Endothelial cell of umbilical vein (primary cell): Measurements from ENCODE around the gene CD93. TPM values are rescaled to one million over a fixed set of nuclear protein-coding genes. Genes with fewer than 3 reads are reported as not detected.

Experiments used
- BruUV-seq: library from RNA; stranded (reverse); fragments of 400-500 nt; replicated peaks from 2 replicates; lab custom pipeline; 2021; lab: Mats Ljungman, UMichigan
- CTCF ChIA-PET: fragments of 300-600, 350-600 bp; sonication (Branson Sonifier 250); formaldehyde crosslinking; loops from one replicate; lab custom pipeline; 2021; ENCODE audit warnings: antibody characterized with exemption, inconsistent platforms; lab: Charles Lee
- POLR2A ChIA-PET: fragments of 300-600, 350-600 bp; sonication (Branson Sonifier 250); formaldehyde crosslinking; loops from one replicate; lab custom pipeline; 2021; ENCODE audit warnings: antibody characterized with exemption, inconsistent platforms; lab: Charles Lee
- DNase-seq: peaks from one replicate; pipeline ENCODE4 v3.0.0-alpha.2; 2011; ENCODE audit warnings: low read depth, low spot score
- FAIRE-seq: peaks from 2 replicates; lab custom pipeline; 2011; peaks lifted over from hg19 to GRCh38; lab: Jason Lieb, UNC
- H2AFZ ChIP-seq: 2 replicates; pipeline ENCODE4 v1.6.0; 2012; ENCODE audit warnings: low read depth, low read length, control low read depth, inconsistent platforms
- H3K27ac ChIP-seq: 2 replicates; pipeline ENCODE4 v1.5.1; 2011; ENCODE audit warnings: low read depth, mild to moderate bottlenecking, control low read depth, low read length, moderate library complexity; ENCODE audit not compliant: insufficient read depth
- H3K27me3 ChIP-seq, 2 experiments: 2 replicates each; pipeline versions ENCODE4 v1.6.0 to v1.6.1; 2011; ENCODE audit warnings: low read length in 2 of 2, mixed read lengths in 1 of 2; ENCODE audit not compliant: control insufficient read depth in 2 of 2, insufficient read depth in 2 of 2
- H3K36me3 ChIP-seq, 2 experiments: 2 replicates in 1 of 2; 3 replicates in 1 of 2; pipeline ENCODE4 v1.5.1; 2011; ENCODE audit warnings: low read length in 2 of 2, mild to moderate bottlenecking in 1 of 2, moderate library complexity in 1 of 2; ENCODE audit not compliant: control insufficient read depth in 2 of 2, insufficient read depth in 2 of 2; ENCODE audit errors: extremely low read depth in 1 of 2
- H3K4me1 ChIP-seq: 3 replicates; pipeline ENCODE4 v1.5.1; 2011; ENCODE audit warnings: mild to moderate bottlenecking, low read length; ENCODE audit not compliant: control insufficient read depth, insufficient read depth; ENCODE audit errors: extremely low read depth
- H3K4me2 ChIP-seq: 2 replicates; pipeline ENCODE4 v1.6.1; 2011; ENCODE audit warnings: low read length, control low read depth, mixed read lengths; ENCODE audit not compliant: insufficient read depth
- H3K4me3 ChIP-seq, 3 experiments: fragments of 200-600 bp in 1 of 3; sonication (generic), shearing (Covaris generic) in 1 of 3; replicated peaks in 1 of 3; 2 replicates each; pipeline ENCODE4 v1.5.1; 2011 to 2016; ENCODE audit warnings: control low read depth in 3 of 3, low read length in 3 of 3, mild to moderate bottlenecking in 2 of 3, inconsistent platforms in 1 of 3, low read depth in 1 of 3, moderate library complexity in 1 of 3; ENCODE audit not compliant: insufficient read depth in 1 of 3
- H3K79me2 ChIP-seq: 2 replicates; pipeline ENCODE4 v1.6.0; 2012; ENCODE audit warnings: low read length, inconsistent platforms; ENCODE audit not compliant: control insufficient read depth, insufficient read depth
- H3K9ac ChIP-seq: replicated peaks from 2 replicates; pipeline ENCODE3; 2011; ENCODE audit warnings: low read length, control low read depth; ENCODE audit not compliant: insufficient read depth; ENCODE audit errors: extremely low read depth
- H3K9me1 ChIP-seq: replicated peaks from 3 replicates; pipeline ENCODE4 v1.6.0; 2011; ENCODE audit warnings: mild to moderate bottlenecking, low read length; ENCODE audit not compliant: control insufficient read depth, insufficient read depth; ENCODE audit errors: extremely low read depth
- H3K9me3 ChIP-seq: replicated peaks from 2 replicates; pipeline ENCODE4 v1.5.1; 2012; ENCODE audit warnings: low read length, inconsistent platforms; ENCODE audit not compliant: control insufficient read depth, insufficient read depth
- H4K20me1 ChIP-seq: replicated peaks from 2 replicates; pipeline ENCODE3; 2011; ENCODE audit warnings: mild to moderate bottlenecking, low read length; ENCODE audit not compliant: control insufficient read depth, insufficient read depth; ENCODE audit errors: extremely low read depth
- EZH2 ChIP-seq: IDR thresholded peaks from 2 replicates; pipeline ENCODE4 v1.6.1; 2012; ENCODE audit warnings: borderline replicate concordance, low read depth, mild to moderate bottlenecking, moderate library complexity, low read length, inconsistent platforms; ENCODE audit not compliant: severe bottlenecking
- FOS ChIP-seq: IDR thresholded peaks from 2 replicates; pipeline ENCODE4 v1.6.1; 2011; ENCODE audit warnings: mild to moderate bottlenecking, low read length, moderate library complexity, borderline replicate concordance; ENCODE audit not compliant: insufficient read depth
- GATA2 ChIP-seq: IDR thresholded peaks from 2 replicates; pipeline ENCODE4 v1.7.0; 2011; ENCODE audit warnings: low read depth, mild to moderate bottlenecking, moderate library complexity, mixed read lengths, low read length; ENCODE audit not compliant: insufficient read length, insufficient read depth
- JUN ChIP-seq: IDR thresholded peaks from 2 replicates; pipeline ENCODE4 v1.6.1; 2011; ENCODE audit warnings: borderline replicate concordance, low read depth; ENCODE audit not compliant: insufficient read length, insufficient read depth
- MYC ChIP-seq: IDR thresholded peaks from one replicate; pipeline ENCODE4 v1.6.1; 2011; ENCODE audit warnings: mild to moderate bottlenecking, low read depth, low read length
- POLR2A ChIP-seq: IDR thresholded peaks from 2 replicates; pipeline ENCODE4 v1.6.1; 2012; ENCODE audit warnings: low read depth, mild to moderate bottlenecking, control low read depth, low read length
- POLR2AphosphoS5 ChIP-seq: IDR thresholded peaks from 2 replicates; pipeline ENCODE4 v1.6.1; 2012; ENCODE audit warnings: low read depth, mild to moderate bottlenecking, control low read depth, low read length, moderate library complexity; ENCODE audit not compliant: insufficient read depth
- dilution Hi-C: fragments of 300-500 bp; cut with MboI; formaldehyde crosslinking; loops from one replicate; pipeline ENCODE4 v1.15.0; 2019; ENCODE audit warnings: low sequenced_read_pairs; ENCODE audit not compliant: extremely low pct_ligation_motif_present
- intact Hi-C: fragments of 100-400 bp; cut with micrococcal nuclease; formaldehyde crosslinking; loops from one replicate; pipeline ENCODE4 v1.10.0; 2022
- polyA plus RNA-seq, 4 experiments: library from polyadenylated mRNA; depleted of rRNA in 3 of 4; stranded (reverse) in 3 of 4; unstranded in 1 of 4; fragments of >200 nt; gene quantifications; 2 replicates each; pipeline versions ENCODE4 v1.2.1 to v1.2.3, GENCODE V29; 2011 to 2012; ENCODE audit warnings: missing spikeins in 1 of 4
- total RNA-seq: library from RNA; stranded (reverse); gene quantifications from 2 replicates; pipeline ENCODE4 v1.2.3, GENCODE V29; 2021
- TF ChIP-seq, protein P1 (sequence below), 2 donors: IDR thresholded peaks; 1 replicate in 1 of 2; 2 replicates in 1 of 2; pipeline ENCODE4 v1.5.1; 2011; ENCODE audit warnings: low read length in 2 of 2, mild to moderate bottlenecking in 2 of 2, moderate library complexity in 2 of 2, control low read depth in 1 of 2, inconsistent platforms in 1 of 2, low read depth in 1 of 2; ENCODE audit not compliant: insufficient read depth in 1 of 2; ENCODE audit errors: extremely low read depth in 1 of 2
- TF ChIP-seq, protein P2 (sequence below): IDR thresholded peaks from 2 replicates; pipeline ENCODE4 v1.6.1; 2011; ENCODE audit not compliant: insufficient read depth, insufficient read length

The CD93 gene
- total and polyA plus RNA-seq, 2 donors (not counting 3 experiments of a cell fraction or from before 2014, with no cell fraction given): 180 to 413 TPM

DNA sequence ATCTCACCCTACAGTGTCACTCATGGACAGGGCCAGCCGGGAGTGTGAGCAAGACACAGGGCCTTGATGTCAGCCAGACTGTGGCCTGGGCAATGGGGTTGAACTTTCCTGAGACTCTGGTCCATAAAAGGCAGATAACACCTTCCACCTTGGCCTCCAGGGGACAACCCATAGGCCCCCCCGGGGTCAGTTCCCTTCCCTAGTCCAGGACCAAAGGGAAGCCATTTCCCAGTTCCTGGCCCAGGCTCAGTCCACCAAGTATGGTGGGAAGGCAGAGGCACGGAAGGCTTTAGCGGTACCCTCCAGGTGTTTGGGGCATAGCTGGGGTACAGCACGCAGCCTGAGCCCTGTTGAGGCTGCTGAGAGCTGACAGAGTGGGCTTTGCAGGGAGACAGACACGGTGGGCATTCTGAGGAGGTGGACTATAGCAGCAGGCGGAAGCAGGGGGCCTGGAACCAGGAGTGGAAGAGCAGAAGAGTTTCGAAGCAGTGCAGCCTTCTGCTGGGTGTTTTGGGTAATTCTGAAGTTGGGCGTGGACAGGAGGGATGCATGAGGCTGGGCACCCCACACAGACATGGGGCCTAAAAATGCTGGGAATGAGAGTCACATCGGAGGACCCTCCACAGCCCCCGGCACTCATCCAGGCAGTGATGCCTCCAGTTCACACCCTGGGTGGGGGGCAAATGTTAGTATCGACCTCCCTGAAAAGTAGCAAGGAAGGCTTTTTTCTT lies 43.9 kb upstream of the CD93 start:
- no peaks in the 10 kb centered on the region for H3K36me3 ChIP-seq
- no peak overlapping the region for H3K27ac ChIP-seq
- FAIRE-seq (no peak), DNase-seq (no peak)
- POLR2A ChIA-PET: no interaction called here
- no peak overlapping the region for H3K4me2 ChIP-seq
- H3K4me1 ChIP-seq: peaks cover 28% of the 10 kb centered on the region
- no peak overlapping the region for H3K4me3 ChIP-seq
- H3K9ac ChIP-seq: no peak overlapping the region
- no peaks in the 10 kb centered on the region for H3K79me2 ChIP-seq
- dilution Hi-C loops: no loop called here
- BruUV-seq: no TSS peak
- H4K20me1 ChIP-seq: no peaks in the 10 kb centered on the region
- intact Hi-C loops: no loop called here
- no peaks in the 10 kb centered on the region for H3K9me3 ChIP-seq
- no peaks in the 10 kb centered on the region for H3K27me3 ChIP-seq
- CTCF ChIA-PET: no interaction called here
- TF ChIP-seq, protein P1, sequence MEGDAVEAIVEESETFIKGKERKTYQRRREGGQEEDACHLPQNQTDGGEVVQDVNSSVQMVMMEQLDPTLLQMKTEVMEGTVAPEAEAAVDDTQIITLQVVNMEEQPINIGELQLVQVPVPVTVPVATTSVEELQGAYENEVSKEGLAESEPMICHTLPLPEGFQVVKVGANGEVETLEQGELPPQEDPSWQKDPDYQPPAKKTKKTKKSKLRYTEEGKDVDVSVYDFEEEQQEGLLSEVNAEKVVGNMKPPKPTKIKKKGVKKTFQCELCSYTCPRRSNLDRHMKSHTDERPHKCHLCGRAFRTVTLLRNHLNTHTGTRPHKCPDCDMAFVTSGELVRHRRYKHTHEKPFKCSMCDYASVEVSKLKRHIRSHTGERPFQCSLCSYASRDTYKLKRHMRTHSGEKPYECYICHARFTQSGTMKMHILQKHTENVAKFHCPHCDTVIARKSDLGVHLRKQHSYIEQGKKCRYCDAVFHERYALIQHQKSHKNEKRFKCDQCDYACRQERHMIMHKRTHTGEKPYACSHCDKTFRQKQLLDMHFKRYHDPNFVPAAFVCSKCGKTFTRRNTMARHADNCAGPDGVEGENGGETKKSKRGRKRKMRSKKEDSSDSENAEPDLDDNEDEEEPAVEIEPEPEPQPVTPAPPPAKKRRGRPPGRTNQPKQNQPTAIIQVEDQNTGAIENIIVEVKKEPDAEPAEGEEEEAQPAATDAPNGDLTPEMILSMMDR (IDR thresholded peaks at IDR 0.05; ENCODE audit: extremely low read depth in 1 of 2, insufficient read depth in 1 of 2, low read depth in 1 of 2, low read length in 2 of 2): no peak
- no peak overlapping the region for H2AFZ ChIP-seq
- H3K9me1 ChIP-seq: no peaks in the 10 kb centered on the region

DNA sequence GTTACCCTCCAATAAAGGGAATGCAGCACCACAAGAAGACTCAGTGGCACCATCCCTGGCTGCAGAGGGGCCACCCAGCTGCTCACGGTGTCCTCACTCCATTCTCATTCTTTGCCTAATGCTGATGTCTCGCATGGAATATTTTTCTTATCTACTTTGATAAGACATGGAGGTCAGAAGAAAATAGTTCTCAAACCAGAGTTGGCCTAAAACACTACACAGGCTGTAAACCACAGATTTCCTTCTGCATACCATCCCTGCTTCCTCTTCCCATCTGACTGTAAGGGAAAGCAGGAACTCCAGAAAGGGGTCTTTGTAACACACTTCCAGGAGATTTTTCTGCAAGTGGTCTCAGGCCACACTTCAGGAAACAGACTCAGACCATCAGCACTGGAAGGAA lies 43.1 kb upstream of the CD93 start:
- ChIA-PET POLR2A (no interaction called here), CTCF (no interaction called here)
- TF ChIP-seq GATA2 (no peak), EZH2 (no peak), FOS (no peak), JUN (no peak), MYC (no peak), POLR2A (no peak), POLR2AphosphoS5 (no peak)
- TF ChIP-seq, protein P1 (IDR thresholded peaks at IDR 0.05; ENCODE audit: extremely low read depth in 1 of 2, insufficient read depth in 1 of 2, low read depth in 1 of 2, low read length in 2 of 2): no peak
- TF ChIP-seq, protein P2, sequence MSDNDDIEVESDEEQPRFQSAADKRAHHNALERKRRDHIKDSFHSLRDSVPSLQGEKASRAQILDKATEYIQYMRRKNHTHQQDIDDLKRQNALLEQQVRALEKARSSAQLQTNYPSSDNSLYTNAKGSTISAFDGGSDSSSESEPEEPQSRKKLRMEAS: no peak
- BruUV-seq: no TSS peak
- Histone ChIP-seq H3K4me1 (peaks cover 28% of the 10 kb centered on the region), H3K9ac (no peak overlapping the region), H3K27ac (no peak overlapping the region), H3K4me2 (no peak overlapping the region), H4K20me1 (no peaks in the 10 kb centered on the region), H3K36me3 (no peaks in the 10 kb centered on the region), H3K9me1 (no peaks in the 10 kb centered on the region), H3K79me2 (no peaks in the 10 kb centered on the region), H3K27me3 (no peaks in the 10 kb centered on the region), H3K9me3 (no peaks in the 10 kb centered on the region), H2AFZ (no peak overlapping the region), H3K4me3 (no peak overlapping the region)
- intact Hi-C loops: no loop called here
- DNase-seq (no peak), FAIRE-seq (peak; percentile 26)
- dilution Hi-C loops: no loop called here
